ENCODE data around the gene RAD18. TPM values are rescaled to one million over a fixed set of nuclear protein-coding genes. Genes with fewer than 3 reads are reported as not detected.

The RAD18 gene
- total and polyA plus RNA-seq, 9 of the 15 experiments (the other 6 are each of a cell fraction or from before 2014, with no cell fraction given), result 19.2 to 49.4 (median 34.4) TPM

GRCh38 chr3:8887435-8888300 is 75.6 kb downstream of the RAD18 start:
- intact Hi-C loops (cut with micrococcal nuclease), result no loop called here
- Histone ChIP-seq H4K20me1 (replicated peaks; ENCODE audit: control insufficient read depth, insufficient read depth, low read length) (no peaks in the 10 kb centered on the region), H3K9me1 (ENCODE audit: control insufficient read depth, insufficient read depth, low read length) (no peaks in the 10 kb centered on the region), H3K4me2 (ENCODE audit: insufficient read depth, low read length) (no peak overlapping the region), H2AFZ (ENCODE audit: low read depth, low read length) (no peak overlapping the region), H3K4me3 (no peak overlapping the region), H3K79me2 (ENCODE audit: control insufficient read depth, insufficient read depth, low read length) (no peaks in the 10 kb centered on the region), H3K36me3 (ENCODE audit: control insufficient read depth, insufficient read depth, low read length) (peaks cover 82% of the 10 kb centered on the region), H3K4me1 (replicated peaks in 1 of 2; ENCODE audit: control insufficient read depth in 2 of 2, insufficient read depth in 2 of 2, low read length in 2 of 2) (peaks cover 0 to 5% of the 10 kb centered on the region in 2 experiments; a peak in 1 of 5 replicates), H3K9ac (ENCODE audit: insufficient read depth in 1 of 2, low read depth in 2 of 2, low read length in 2 of 2) (no peak overlapping the region), H3K27ac (ENCODE audit: extremely low read depth, low read depth, low read length) (no peak overlapping the region), H3K9me3 (replicated peaks; ENCODE audit: control insufficient read depth, insufficient read depth, low read depth, low read length) (no peaks in the 10 kb centered on the region), H3K27me3 (ENCODE audit: control insufficient read depth in 2 of 2, insufficient read depth in 2 of 2, low read length in 2 of 2) (no peaks in the 10 kb centered on the region)
- ATAC-seq (no peak), DNase-seq (ENCODE audit: extremely low read depth in 1 of 4, low spot score in 3 of 4) (no peak), FAIRE-seq (no peak)
- in situ Hi-C loops (cut with MboI), result no loop called here
- ChIA-PET CTCF (ENCODE audit: low intra/inter-chr PET ratio) (no interaction called here), POLR2A (interaction anchor here (0.5 to 1.1 kb wide), 3 partner anchors 14 to 129 kb away, joined by 3 read pairs; no protein-coding TSS in a partner anchor)
- no peak for TF ChIP-seq NR1H2 (CRISPR knock-in tag; IDR thresholded peaks at IDR 0.05)
- TF ChIP-seq ARID3A (IDR thresholded peaks at IDR 0.05; ENCODE audit: borderline replicate concordance, low read depth, low read length), result no peak
- TF ChIP-seq CREB5 (CRISPR knock-in tag; IDR thresholded peaks at IDR 0.05), result no peak
- no peak for TF ChIP-seq ASH1L (IDR thresholded peaks at IDR 0.05; ENCODE audit: borderline replicate concordance, low read depth, partially characterized antibody)
- WGBS (ENCODE audit: insufficient coverage, low coverage, missing lambda C conversion rate), result 82% methylated on average over 7 of the region's 7 CpGs
- BruUV-seq (replicated peaks), result no TSS peak
